Measurements from ENCODE around the gene AP1S3.
"Not testable (repeated sequence)": the region's sequence is repeated elsewhere in the genome, so short reads cannot be mapped to it uniquely, and the experiment has no call there.

Gene AP1S3

DNA sequence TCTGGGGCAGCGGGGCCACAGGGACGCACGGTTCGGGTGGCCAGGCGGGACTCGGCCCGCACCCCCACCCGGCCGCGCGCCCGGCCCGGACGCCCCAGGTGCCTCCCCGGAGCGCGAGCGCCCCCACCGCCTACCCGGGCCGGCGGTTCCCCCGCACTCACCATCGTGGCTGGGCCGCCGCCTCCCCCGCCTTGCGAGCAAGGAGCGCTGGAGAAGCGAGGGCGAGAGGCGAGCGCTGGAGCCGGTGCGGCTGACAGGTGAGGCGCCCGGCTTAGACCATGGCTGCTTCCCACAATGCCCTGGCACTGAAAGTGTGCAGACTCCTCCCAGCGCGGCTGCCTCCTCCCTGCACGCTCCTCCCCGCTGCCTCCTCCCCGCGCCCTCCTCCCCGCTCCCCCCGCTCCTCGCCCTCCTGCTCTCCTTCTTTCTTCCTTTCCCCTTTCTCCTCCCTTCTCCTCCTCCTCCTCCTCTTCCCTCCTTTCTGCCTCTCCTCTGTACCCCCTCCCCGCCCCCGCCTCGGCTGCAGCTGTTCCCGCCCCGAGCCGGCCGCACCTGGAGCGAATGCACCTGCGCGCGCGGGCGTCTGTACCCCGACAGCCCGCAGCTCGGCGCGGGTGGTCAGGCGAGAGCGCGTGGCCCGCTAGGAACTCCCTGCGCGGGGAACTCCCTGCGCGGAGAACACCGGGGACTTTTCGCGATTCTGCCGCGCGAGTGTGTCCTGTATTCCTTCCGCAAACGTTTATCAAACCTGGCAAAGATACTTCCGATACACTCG lies at the start of gene AP1S3:
Gene AP1S3, minus strand, starts transcription at position 296 of the 775 bp plus-strand sequence. Its CDS starts 132 bp downstream, at position 164.
- peak; percentile 73 to 79 for DNase-seq

DNA sequence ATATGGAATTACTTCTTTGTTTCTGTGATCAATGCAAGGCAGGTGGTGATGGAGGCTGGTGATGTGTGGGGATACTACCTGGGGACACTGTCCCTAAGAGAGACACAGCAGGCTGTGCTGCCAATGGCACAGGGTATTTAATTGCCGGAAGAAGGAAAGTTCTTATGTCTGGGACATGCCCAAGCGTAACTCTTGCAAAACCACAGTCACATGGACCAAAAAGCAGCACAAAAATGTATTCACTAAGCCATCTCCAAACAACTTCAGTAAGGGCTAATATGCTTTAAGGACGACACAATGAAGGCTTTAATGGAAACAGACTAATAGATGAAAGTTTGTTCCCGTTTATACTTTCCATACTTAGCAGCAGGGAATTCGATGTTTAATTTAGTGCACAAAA lies 49.7 kb upstream of the AP1S3 start:
- DNase-seq: no peak

DNA sequence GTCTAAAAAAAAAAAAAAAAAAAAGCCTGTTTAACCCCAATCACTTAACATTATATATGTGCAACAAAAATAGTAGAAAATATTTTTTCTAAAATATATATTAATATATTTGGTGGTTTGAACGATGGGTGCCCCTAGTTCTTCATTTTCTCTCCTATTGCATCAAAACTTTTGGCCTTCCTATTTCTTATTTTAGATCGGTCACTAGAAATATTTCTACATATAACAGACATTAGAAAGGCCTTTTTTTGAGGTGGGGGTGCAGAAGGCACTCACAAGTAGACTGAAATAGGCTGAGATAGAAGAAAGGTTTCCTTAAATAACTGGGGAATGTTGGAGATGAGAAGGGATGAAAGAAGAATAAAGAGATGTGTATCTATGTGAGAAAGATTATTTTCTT lies 49.3 kb upstream of the AP1S3 start:
- DNase-seq: no peak

GRCh38 chr2:223884399-223884798 lies 47.0 kb upstream of the AP1S3 start:
- DNase-seq: no peak

DNA sequence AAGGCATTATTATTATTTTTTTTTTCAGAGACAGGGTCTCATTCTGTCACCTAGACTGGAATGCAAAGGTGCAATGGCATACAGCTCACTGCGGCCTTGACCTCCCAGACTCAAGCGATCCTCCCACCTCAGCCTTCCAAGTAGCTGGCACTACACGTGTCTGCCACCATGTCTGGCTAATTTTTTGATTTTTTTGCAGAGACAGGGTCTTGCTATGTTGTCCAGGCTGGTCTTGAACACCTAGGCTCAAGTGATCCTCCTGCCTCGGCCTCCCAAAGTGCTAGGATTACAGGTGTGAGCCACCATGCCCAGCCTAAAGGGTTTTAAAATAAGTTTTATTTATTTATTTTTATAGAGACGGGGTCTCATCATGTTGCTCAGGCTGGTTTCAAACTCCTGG lies 45.3 kb upstream of the AP1S3 start:
- DNase-seq: no peak

- DNase-seq: no peak
Observed at GRCh38 chr2:223880796-223881195, 43.4 kb upstream of the AP1S3 start.

- no peak for DNase-seq
Observed at GRCh38 chr2:223877721-223878410, 40.5 kb upstream of the AP1S3 start.

DNA sequence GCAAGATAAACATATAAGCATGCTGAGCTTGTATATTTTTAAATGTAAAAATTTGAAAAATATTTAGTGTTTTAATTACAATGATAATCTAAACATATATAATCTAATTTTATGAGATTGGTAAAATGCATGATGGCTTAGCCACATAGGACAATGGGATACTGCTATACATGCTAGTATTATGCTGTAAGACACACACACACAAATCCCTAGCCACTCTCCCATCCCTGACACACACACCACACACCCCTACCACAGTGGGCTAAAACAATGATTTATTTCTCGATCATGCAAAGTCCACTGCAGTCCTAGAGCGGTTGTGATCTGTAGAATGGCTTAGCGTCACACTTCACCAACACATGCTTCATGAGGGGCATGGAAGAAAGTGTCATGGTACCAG lies 36.3 kb upstream of the AP1S3 start:
- no peak for DNase-seq

DNA sequence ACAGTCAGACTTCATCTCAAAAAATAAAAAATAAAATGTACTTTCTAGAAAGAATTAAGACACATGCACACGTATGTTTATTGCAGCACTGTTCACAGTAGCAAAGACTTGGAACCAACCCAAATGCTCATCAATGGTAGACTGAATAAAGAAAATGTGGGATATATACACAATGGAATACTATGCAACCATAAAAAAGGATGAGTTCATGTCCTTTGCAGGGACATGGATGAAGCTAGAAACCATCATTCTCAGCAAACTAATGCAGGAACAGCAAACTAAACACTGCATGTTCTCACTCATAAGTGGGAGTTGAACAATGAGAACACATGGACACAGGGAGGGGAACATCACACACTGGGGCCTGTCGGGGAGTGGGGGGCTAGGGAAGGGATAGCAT lies 35.4 kb upstream of the AP1S3 start:
- DNase-seq: not testable (repeated sequence)

DNA sequence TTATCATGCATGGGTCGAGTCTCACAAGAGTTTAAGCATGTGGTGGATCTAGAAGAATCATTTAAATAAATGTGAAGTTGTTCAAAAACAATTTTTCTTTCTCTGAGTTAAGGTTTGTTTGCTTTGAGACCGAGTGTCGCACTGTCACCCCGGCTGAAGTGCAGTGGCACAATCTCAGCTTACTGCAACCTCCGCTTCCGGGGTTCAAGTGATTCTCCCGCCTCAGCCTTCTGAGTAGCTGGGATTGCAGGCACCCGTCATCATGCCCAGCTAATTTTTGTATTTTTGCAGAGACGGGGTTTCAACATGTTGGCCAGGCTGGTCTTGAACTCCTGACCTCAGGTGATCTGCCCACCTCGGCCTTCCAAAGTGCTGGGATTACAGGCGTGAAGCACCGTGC lies 34.3 kb upstream of the AP1S3 start:
- DNase-seq: not testable (repeated sequence)

- no peak for DNase-seq
Observed at GRCh38 chr2:223870840-223871611, 33.6 kb upstream of the AP1S3 start.

DNA sequence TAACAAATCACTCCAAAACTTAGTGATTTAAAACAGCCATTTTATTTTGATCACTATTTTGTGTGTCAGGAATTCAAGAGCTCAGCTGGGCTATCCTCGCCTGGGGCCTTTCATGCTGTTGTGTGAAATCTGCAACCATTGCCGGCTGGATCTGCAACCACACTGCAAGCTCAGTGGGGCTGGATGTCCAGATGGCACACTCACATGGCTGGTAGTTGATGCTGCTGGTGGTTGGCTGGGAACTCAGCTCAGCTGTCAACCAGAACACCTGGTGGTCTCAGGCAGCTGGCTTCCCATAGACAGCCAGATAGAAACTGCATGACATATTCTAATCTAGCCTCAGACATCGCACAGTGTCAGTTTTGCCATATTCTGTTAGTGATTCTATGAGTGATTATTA lies 30.6 kb upstream of the AP1S3 start:
- DNase-seq: no peak

DNA sequence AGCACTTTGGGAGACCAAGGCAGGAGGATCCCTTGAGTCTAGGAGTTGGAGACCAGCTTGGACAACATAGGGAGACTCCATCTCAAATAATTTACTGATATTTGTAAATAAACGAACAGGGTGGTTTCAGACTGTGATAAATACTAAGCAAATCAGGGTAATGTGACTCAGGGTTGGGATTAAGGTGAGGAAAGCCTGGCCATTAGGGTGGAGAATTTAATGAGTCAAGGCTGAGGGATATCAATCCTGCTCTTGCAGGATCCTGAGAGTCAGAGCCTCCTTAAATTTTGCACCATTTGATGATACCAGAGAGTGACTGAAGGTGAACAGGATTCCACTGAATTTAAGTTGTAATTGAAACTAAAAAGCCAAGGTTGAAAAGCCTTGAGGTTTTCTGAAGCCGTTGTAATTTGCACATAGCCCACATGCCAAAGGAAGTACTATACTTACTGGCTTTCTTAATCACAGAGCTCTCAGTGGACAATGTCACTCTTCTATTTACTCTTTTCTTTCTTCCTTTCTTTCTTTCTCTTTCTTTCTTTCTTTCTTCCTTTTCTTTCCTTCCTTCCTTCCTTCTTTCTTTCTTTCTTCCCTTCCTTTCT lies 28.6 kb upstream of the AP1S3 start:
- DNase-seq: no peak

GRCh38 chr2:223865124-223865523 lies 27.7 kb upstream of the AP1S3 start:
- peak; percentile 9 to 59 for DNase-seq

- DNase-seq: no peak
Observed at GRCh38 chr2:223863491-223863890, 26.1 kb upstream of the AP1S3 start.

GRCh38 chr2:223860809-223861738 lies 23.7 kb upstream of the AP1S3 start:
- DNase-seq: no peak

DNA sequence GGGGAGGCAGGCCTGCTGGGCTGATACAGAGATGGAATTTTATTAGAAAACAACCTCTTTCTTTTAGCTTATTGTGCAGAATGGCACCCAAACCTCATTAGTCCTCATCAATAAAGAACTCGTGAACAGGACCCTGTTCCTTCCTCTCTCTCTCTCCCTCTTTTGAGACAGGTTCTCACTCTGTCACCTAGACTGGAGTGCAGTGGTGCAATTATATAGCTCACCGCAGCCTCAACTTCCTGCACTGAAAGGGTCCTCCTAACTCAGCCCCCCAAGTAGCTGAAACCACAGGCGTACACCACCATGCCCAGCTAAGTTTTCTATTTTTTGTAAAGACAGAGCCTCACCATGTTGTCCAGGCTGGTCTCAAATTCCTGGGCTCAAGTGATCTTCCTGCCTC lies 21.7 kb upstream of the AP1S3 start:
- DNase-seq: no peak

GRCh38 chr2:223856584-223856983 lies 19.2 kb upstream of the AP1S3 start:
- DNase-seq: no peak

DNA sequence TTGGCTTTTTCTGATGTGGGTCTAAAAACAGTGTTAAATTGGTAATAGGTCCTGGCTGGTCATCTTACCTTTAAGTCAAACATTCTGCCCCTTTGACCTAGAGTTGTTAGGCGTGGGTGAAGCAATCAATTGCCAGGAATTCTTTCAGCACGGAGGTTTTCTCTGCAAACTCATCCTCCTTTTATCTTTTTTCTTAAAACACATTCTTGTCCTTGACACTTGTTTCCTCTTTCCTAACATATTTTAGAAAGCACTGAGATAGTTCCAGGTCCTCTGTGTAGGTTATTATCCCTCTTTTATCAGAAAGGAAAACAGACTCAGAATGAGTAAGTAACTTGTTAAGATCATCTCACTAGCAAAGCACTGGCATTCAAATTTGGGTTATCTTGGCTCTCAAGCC lies 18.6 kb upstream of the AP1S3 start:
- no peak for DNase-seq

DNA sequence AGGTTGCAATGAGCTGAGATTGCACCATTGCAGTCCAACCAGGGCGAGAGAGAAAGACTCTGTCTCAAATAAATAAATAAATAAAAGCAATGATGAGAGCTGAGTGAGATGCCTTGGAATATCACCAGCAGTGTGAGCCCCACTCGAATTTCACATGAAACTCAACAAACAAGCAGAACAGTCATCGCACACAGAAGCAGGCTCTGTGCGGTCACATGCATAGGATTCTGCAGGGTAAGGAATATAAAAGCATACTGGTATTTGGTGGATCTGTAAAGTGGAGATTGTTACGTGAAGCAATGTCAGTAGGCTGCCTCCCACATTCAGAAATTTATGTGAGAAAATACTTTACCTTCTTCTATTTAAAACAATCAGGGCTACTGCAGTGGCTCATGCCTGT lies 18.0 kb upstream of the AP1S3 start:
- DNase-seq: no peak

GRCh38 chr2:223854741-223855140 lies 17.4 kb upstream of the AP1S3 start:
- DNase-seq: no peak

DNA sequence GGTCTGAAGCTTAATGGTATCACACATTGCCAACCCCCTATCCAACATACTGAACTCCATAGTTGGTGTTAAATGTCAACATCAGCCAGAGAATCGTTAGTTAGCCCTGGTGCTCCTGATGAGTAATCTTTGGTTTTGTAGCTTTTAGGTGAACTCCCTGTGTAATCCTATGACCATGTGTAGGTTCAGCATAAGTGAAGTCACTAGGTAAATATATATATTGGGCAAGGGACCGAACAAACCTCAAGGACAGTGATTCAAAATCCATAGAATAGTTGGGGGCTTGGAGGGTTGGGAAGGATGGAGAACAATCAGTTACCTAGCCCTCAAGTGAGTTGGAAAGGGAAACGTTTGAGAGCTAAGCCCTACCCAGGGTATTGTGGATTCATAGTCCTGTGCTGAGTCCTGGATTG lies 16.0 kb upstream of the AP1S3 start:
- no peak for DNase-seq
